WTC11 (cell line): ENCODE data around the gene NME4. TPM values are rescaled to one million over a fixed set of nuclear protein-coding genes. Genes with fewer than 3 reads are reported as not detected.

ENCODE experiments used
- ATAC-seq: fragments of 200-7000 bp; cut with Tn5 transposase; 2 replicates; pipeline ENCODE4 v1.10.0; 2021; ENCODE audit warnings: mild to moderate bottlenecking, moderate library complexity
- CTCF ChIA-PET: fragments of 300-600 bp; sonication (Branson Sonifier 250); formaldehyde crosslinking; loops from one replicate; lab custom pipeline; 2021; ENCODE audit warnings: antibody characterized with exemption; lab: Charles Lee
- POLR2A ChIA-PET: fragments of 350-600 bp; sonication (Branson Sonifier 250); formaldehyde crosslinking; loops from one replicate; lab custom pipeline; 2021; ENCODE audit warnings: antibody characterized with exemption; lab: Charles Lee
- DNase-seq: peaks from one replicate; pipeline ENCODE4 v3.0.0; 2021; ENCODE audit warnings: low spot score
- H3K27ac Mint-ChIP-seq: 2 replicates; pipeline ENCODE4 v1.8.0; 2021; ENCODE audit warnings: mixed read lengths
- H3K27me3 Mint-ChIP-seq: 2 replicates; pipeline ENCODE4 v1.8.0; 2021; ENCODE audit warnings: low read depth, mild to moderate bottlenecking, moderate library complexity, mixed read lengths
- H3K36me3 Mint-ChIP-seq: 2 replicates; pipeline ENCODE4 v1.8.0; 2021; ENCODE audit warnings: mixed read lengths
- H3K4me1 Mint-ChIP-seq: 2 replicates; pipeline ENCODE4 v1.8.0; 2022; ENCODE audit warnings: mixed read lengths
- H3K4me3 Mint-ChIP-seq: 2 replicates; pipeline ENCODE4 v1.8.0; 2021; ENCODE audit warnings: mild to moderate bottlenecking, moderate library complexity, mixed read lengths
- H3K9me3 Mint-ChIP-seq: 2 replicates; pipeline ENCODE4 v1.8.0; 2021; ENCODE audit warnings: mixed read lengths
- ATF1 ChIP-seq: sonication (generic); formaldehyde crosslinking; IDR thresholded peaks from 2 replicates; pipeline ENCODE4 v1.8.1; 2023; ENCODE audit warnings: mild to moderate bottlenecking, moderate library complexity, missing genetic modification reagents
- CREB1 ChIP-seq: sonication (generic); formaldehyde crosslinking; IDR thresholded peaks from 2 replicates; pipeline ENCODE4 v1.8.0; 2023; ENCODE audit warnings: mild to moderate bottlenecking, missing genetic modification reagents
- GTF2I ChIP-seq: fragments of 250-450 bp; sonication (Bioruptor Pico); conservative IDR thresholded peaks from 2 replicates; pipeline ENCODE4 v1.4.0; 2021; ENCODE audit warnings: mild to moderate bottlenecking
- HMGA2 ChIP-seq: fragments of 250-450 bp; sonication (Bioruptor Pico); IDR thresholded peaks from 2 replicates; pipeline ENCODE4 v1.4.0; 2021; ENCODE audit warnings: mild to moderate bottlenecking, moderate library complexity
- NFE2L1 ChIP-seq: sonication (generic); formaldehyde crosslinking; IDR thresholded peaks from 2 replicates; pipeline ENCODE4 v1.8.1; 2023; ENCODE audit warnings: missing genetic modification reagents
- NR1H2 ChIP-seq: sonication (generic); formaldehyde crosslinking; IDR thresholded peaks from 2 replicates; pipeline ENCODE4 v1.9.0; 2021; ENCODE audit warnings: mild to moderate bottlenecking, moderate library complexity, missing genetic modification reagents
- TEAD1 ChIP-seq: sonication (generic); formaldehyde crosslinking; IDR thresholded peaks from 2 replicates; pipeline ENCODE4 v1.8.0; 2022; ENCODE audit warnings: mild to moderate bottlenecking, missing genetic modification reagents
- ZNF232 ChIP-seq: sonication (generic); formaldehyde crosslinking; IDR thresholded peaks from 2 replicates; pipeline ENCODE4 v1.8.0; 2022; ENCODE audit warnings: mild to moderate bottlenecking, missing genetic modification reagents
- ZNF317 ChIP-seq: sonication (generic); formaldehyde crosslinking; IDR thresholded peaks from 2 replicates; pipeline ENCODE4 v1.8.1; 2023; ENCODE audit warnings: low read depth, mild to moderate bottlenecking, moderate library complexity, missing genetic modification reagents, borderline replicate concordance
- total RNA-seq: library from RNA; stranded (reverse); gene quantifications from 3 replicates; pipeline ENCODE4 v1.2.3, GENCODE V29; 2021
- TF ChIP-seq, protein P1 (sequence below): sonication (generic); formaldehyde crosslinking; IDR thresholded peaks from 2 replicates; pipeline ENCODE4 v1.8.0; 2022; ENCODE audit warnings: mild to moderate bottlenecking, missing genetic modification reagents
- TF ChIP-seq, protein P2 (sequence below): fragments of 250-450 bp; sonication (Bioruptor Pico); IDR thresholded peaks from 2 replicates; pipeline ENCODE4 v1.9.0; 2021; ENCODE audit warnings: mild to moderate bottlenecking
- TF ChIP-seq, protein P3 (sequence below): fragments of 250-450 bp; sonication (Bioruptor Pico); IDR thresholded peaks from 2 replicates; pipeline ENCODE4 v1.9.0; 2021; ENCODE audit warnings: mild to moderate bottlenecking
- TF ChIP-seq, protein P4 (sequence below): sonication (generic); formaldehyde crosslinking; IDR thresholded peaks from 2 replicates; pipeline ENCODE4 v1.8.0; 2022; ENCODE audit warnings: mild to moderate bottlenecking, missing genetic modification reagents
- TF ChIP-seq, protein P5 (sequence below): sonication (generic); formaldehyde crosslinking; IDR thresholded peaks from 2 replicates; pipeline ENCODE4 v1.8.0; 2022; ENCODE audit warnings: mild to moderate bottlenecking, missing genetic modification reagents
- TF ChIP-seq, protein P6 (sequence below): sonication (generic); formaldehyde crosslinking; IDR thresholded peaks from 2 replicates; pipeline ENCODE4 v1.8.1; 2023; ENCODE audit warnings: mild to moderate bottlenecking, missing genetic modification reagents, moderate library complexity
- TF ChIP-seq, protein P7 (sequence below): fragments of 250-450 bp; sonication (Bioruptor Pico); IDR thresholded peaks from 2 replicates; pipeline ENCODE4 v1.9.0; 2021; ENCODE audit warnings: mild to moderate bottlenecking, borderline replicate concordance
- TF ChIP-seq, protein P8 (sequence below): fragments of 250-450 bp; sonication (Bioruptor Pico); IDR thresholded peaks from 2 replicates; pipeline ENCODE4 v2.1.2; 2022; ENCODE audit warnings: mild to moderate bottlenecking, moderate library complexity
- TF ChIP-seq, protein P9 (sequence below): sonication (generic); formaldehyde crosslinking; IDR thresholded peaks from 2 replicates; pipeline ENCODE4 v1.8.1; 2023; ENCODE audit warnings: mild to moderate bottlenecking, missing genetic modification reagents
- TF ChIP-seq, protein P10 (sequence below): sonication (generic); formaldehyde crosslinking; IDR thresholded peaks from 2 replicates; pipeline ENCODE4 v1.8.1; 2023; ENCODE audit warnings: mild to moderate bottlenecking, moderate library complexity, missing genetic modification reagents

Gene NME4
- total RNA-seq, 1 experiment from 2014 or later = 467 TPM

DNA sequence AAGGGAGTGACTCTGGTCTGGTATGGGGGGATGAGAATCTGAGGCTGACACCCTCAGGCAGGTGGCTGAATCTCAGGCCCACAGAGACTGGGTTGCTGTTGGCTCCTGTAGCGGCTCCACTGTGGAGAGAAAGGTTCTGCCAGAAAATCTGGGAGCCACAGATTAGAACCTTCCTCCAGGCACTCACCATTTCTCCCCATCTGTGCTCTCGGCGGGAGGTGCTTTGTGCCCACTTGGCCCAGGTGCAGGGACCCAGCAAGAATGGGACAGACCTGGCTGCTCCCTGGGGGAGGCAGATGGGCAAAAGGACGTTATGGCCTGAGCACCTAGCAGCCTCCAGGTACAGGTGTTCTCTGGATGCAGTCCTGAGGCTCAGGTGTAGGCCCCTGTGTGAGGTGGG is 48.6 kb downstream of the NME4 start:
- no peak for DNase-seq
- Mint-ChIP-seq H3K4me1 (peaks cover 3% of the 10 kb centered on the region; the same call in 1 of the 2 replicates), H3K27ac (no peak overlapping the region), H3K36me3 (no peaks in the 10 kb centered on the region), H3K4me3 (no peak overlapping the region), H3K9me3 (no peaks in the 10 kb centered on the region), H3K27me3 (no peaks in the 10 kb centered on the region)
- TF ChIP-seq ATF1 (CRISPR knock-in tag) = no peak
- no peak for TF ChIP-seq ZNF317
- TF ChIP-seq ZNF232 (CRISPR knock-in tag) = no peak
- TF ChIP-seq, protein P1, sequence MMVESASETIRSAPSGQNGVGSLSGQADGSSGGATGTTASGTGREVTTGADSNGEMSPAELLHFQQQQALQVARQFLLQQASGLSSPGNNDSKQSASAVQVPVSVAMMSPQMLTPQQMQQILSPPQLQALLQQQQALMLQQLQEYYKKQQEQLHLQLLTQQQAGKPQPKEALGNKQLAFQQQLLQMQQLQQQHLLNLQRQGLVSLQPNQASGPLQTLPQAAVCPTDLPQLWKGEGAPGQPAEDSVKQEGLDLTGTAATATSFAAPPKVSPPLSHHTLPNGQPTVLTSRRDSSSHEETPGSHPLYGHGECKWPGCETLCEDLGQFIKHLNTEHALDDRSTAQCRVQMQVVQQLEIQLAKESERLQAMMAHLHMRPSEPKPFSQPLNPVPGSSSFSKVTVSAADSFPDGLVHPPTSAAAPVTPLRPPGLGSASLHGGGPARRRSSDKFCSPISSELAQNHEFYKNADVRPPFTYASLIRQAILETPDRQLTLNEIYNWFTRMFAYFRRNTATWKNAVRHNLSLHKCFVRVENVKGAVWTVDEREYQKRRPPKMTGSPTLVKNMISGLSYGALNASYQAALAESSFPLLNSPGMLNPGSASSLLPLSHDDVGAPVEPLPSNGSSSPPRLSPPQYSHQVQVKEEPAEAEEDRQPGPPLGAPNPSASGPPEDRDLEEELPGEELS = no peak
- no peak for TF ChIP-seq NFE2L1
- TF ChIP-seq, protein P2, sequence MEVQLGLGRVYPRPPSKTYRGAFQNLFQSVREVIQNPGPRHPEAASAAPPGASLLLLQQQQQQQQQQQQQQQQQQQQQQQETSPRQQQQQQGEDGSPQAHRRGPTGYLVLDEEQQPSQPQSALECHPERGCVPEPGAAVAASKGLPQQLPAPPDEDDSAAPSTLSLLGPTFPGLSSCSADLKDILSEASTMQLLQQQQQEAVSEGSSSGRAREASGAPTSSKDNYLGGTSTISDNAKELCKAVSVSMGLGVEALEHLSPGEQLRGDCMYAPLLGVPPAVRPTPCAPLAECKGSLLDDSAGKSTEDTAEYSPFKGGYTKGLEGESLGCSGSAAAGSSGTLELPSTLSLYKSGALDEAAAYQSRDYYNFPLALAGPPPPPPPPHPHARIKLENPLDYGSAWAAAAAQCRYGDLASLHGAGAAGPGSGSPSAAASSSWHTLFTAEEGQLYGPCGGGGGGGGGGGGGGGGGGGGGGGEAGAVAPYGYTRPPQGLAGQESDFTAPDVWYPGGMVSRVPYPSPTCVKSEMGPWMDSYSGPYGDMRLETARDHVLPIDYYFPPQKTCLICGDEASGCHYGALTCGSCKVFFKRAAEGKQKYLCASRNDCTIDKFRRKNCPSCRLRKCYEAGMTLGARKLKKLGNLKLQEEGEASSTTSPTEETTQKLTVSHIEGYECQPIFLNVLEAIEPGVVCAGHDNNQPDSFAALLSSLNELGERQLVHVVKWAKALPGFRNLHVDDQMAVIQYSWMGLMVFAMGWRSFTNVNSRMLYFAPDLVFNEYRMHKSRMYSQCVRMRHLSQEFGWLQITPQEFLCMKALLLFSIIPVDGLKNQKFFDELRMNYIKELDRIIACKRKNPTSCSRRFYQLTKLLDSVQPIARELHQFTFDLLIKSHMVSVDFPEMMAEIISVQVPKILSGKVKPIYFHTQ = no peak
- TF ChIP-seq, protein P3, sequence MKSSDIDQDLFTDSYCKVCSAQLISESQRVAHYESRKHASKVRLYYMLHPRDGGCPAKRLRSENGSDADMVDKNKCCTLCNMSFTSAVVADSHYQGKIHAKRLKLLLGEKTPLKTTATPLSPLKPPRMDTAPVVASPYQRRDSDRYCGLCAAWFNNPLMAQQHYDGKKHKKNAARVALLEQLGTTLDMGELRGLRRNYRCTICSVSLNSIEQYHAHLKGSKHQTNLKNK (CRISPR knock-in tag) = no peak
- TF ChIP-seq, protein P4, sequence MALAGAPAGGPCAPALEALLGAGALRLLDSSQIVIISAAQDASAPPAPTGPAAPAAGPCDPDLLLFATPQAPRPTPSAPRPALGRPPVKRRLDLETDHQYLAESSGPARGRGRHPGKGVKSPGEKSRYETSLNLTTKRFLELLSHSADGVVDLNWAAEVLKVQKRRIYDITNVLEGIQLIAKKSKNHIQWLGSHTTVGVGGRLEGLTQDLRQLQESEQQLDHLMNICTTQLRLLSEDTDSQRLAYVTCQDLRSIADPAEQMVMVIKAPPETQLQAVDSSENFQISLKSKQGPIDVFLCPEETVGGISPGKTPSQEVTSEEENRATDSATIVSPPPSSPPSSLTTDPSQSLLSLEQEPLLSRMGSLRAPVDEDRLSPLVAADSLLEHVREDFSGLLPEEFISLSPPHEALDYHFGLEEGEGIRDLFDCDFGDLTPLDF (CRISPR knock-in tag) = no peak
- TF ChIP-seq NR1H2 (CRISPR knock-in tag) = no peak
- TF ChIP-seq HMGA2 (CRISPR knock-in tag) = no peak
- TF ChIP-seq TEAD1 (CRISPR knock-in tag) = no peak
- TF ChIP-seq, protein P5, sequence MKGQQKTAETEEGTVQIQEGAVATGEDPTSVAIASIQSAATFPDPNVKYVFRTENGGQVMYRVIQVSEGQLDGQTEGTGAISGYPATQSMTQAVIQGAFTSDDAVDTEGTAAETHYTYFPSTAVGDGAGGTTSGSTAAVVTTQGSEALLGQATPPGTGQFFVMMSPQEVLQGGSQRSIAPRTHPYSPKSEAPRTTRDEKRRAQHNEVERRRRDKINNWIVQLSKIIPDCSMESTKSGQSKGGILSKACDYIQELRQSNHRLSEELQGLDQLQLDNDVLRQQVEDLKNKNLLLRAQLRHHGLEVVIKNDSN (CRISPR knock-in tag) = no peak
- TF ChIP-seq, protein P6, sequence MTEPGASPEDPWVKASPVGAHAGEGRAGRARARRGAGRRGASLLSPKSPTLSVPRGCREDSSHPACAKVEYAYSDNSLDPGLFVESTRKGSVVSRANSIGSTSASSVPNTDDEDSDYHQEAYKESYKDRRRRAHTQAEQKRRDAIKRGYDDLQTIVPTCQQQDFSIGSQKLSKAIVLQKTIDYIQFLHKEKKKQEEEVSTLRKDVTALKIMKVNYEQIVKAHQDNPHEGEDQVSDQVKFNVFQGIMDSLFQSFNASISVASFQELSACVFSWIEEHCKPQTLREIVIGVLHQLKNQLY (CRISPR knock-in tag) = no peak
- TF ChIP-seq, protein P7, sequence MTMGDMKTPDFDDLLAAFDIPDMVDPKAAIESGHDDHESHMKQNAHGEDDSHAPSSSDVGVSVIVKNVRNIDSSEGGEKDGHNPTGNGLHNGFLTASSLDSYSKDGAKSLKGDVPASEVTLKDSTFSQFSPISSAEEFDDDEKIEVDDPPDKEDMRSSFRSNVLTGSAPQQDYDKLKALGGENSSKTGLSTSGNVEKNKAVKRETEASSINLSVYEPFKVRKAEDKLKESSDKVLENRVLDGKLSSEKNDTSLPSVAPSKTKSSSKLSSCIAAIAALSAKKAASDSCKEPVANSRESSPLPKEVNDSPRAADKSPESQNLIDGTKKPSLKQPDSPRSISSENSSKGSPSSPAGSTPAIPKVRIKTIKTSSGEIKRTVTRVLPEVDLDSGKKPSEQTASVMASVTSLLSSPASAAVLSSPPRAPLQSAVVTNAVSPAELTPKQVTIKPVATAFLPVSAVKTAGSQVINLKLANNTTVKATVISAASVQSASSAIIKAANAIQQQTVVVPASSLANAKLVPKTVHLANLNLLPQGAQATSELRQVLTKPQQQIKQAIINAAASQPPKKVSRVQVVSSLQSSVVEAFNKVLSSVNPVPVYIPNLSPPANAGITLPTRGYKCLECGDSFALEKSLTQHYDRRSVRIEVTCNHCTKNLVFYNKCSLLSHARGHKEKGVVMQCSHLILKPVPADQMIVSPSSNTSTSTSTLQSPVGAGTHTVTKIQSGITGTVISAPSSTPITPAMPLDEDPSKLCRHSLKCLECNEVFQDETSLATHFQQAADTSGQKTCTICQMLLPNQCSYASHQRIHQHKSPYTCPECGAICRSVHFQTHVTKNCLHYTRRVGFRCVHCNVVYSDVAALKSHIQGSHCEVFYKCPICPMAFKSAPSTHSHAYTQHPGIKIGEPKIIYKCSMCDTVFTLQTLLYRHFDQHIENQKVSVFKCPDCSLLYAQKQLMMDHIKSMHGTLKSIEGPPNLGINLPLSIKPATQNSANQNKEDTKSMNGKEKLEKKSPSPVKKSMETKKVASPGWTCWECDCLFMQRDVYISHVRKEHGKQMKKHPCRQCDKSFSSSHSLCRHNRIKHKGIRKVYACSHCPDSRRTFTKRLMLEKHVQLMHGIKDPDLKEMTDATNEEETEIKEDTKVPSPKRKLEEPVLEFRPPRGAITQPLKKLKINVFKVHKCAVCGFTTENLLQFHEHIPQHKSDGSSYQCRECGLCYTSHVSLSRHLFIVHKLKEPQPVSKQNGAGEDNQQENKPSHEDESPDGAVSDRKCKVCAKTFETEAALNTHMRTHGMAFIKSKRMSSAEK (CRISPR knock-in tag) = no peak
- TF ChIP-seq, protein P8, sequence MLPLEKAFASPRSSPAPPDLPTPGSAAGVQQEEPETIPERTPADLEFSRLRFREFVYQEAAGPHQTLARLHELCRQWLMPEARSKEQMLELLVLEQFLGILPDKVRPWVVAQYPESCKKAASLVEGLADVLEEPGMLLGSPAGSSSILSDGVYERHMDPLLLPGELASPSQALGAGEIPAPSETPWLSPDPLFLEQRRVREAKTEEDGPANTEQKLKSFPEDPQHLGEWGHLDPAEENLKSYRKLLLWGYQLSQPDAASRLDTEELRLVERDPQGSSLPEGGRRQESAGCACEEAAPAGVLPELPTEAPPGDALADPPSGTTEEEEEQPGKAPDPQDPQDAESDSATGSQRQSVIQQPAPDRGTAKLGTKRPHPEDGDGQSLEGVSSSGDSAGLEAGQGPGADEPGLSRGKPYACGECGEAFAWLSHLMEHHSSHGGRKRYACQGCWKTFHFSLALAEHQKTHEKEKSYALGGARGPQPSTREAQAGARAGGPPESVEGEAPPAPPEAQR (CRISPR knock-in tag) = no peak
- TF ChIP-seq CREB1 (CRISPR knock-in tag) = no peak
- TF ChIP-seq, protein P9, sequence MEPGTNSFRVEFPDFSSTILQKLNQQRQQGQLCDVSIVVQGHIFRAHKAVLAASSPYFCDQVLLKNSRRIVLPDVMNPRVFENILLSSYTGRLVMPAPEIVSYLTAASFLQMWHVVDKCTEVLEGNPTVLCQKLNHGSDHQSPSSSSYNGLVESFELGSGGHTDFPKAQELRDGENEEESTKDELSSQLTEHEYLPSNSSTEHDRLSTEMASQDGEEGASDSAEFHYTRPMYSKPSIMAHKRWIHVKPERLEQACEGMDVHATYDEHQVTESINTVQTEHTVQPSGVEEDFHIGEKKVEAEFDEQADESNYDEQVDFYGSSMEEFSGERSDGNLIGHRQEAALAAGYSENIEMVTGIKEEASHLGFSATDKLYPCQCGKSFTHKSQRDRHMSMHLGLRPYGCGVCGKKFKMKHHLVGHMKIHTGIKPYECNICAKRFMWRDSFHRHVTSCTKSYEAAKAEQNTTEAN (CRISPR knock-in tag) = no peak
- TF ChIP-seq, protein P10, sequence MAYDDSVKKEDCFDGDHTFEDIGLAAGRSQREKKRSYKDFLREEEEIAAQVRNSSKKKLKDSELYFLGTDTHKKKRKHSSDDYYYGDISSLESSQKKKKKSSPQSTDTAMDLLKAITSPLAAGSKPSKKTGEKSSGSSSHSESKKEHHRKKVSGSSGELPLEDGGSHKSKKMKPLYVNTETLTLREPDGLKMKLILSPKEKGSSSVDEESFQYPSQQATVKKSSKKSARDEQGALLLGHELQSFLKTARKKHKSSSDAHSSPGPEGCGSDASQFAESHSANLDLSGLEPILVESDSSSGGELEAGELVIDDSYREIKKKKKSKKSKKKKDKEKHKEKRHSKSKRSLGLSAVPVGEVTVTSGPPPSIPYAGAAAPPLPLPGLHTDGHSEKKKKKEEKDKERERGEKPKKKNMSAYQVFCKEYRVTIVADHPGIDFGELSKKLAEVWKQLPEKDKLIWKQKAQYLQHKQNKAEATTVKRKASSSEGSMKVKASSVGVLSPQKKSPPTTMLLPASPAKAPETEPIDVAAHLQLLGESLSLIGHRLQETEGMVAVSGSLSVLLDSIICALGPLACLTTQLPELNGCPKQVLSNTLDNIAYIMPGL (CRISPR knock-in tag) = no peak
- no peak for TF ChIP-seq GTF2I (CRISPR knock-in tag)
- CTCF ChIA-PET = no interaction called here
- ATAC-seq = no peak
- POLR2A ChIA-PET = interaction anchor here (0.7 kb wide), 1 partner anchor 66 kb away, joined by 4 read pairs; no protein-coding TSS in a partner anchor
